ENCODE measurements around the gene MAP2. TPM values are rescaled to one million over a fixed set of nuclear protein-coding genes. Genes with fewer than 3 reads are reported as not detected.

The MAP2 gene
- total and polyA plus RNA-seq, 5 donors = 2.8 to 6.2 (median 3.5) TPM

GRCh38 chr2:209425471-209426071, 1.7 kb downstream of the MAP2 start:
- H3K9me3 ChIP-seq (ENCODE audit: control insufficient read depth, low read length) = no peaks in the 10 kb centered on the region
- H3K4me1 ChIP-seq (ENCODE audit: control insufficient read depth, insufficient read depth, low read length) = no peaks in the 10 kb centered on the region
- peak overlapping the region; percentile 89 for H3K4me3 ChIP-seq (ENCODE audit: low read length)
- WGBS = 44% methylated on average over 2 of the region's 2 CpGs
- H3K27ac ChIP-seq (ENCODE audit: low read length) = no peak overlapping the region
- H3K27me3 ChIP-seq (ENCODE audit: control insufficient read depth, insufficient read depth) = no peaks in the 10 kb centered on the region
- intact Hi-C loops (cut with DNase I) = loop anchor here in 2 of 4 donors (10.0 kb wide), 2 partner anchors 119 to 129 kb away; no protein-coding TSS in a partner anchor
- no peak for ATAC-seq
- no peak for DNase-seq

GRCh38 chr2:209426432-209426831, 2.6 kb downstream of the MAP2 start:
- Histone ChIP-seq H3K27me3 (ENCODE audit: control insufficient read depth, insufficient read depth) (no peaks in the 10 kb centered on the region), H3K9me3 (ENCODE audit: control insufficient read depth, low read length) (no peaks in the 10 kb centered on the region), H3K4me3 (ENCODE audit: low read length) (no peak overlapping the region), H3K4me1 (ENCODE audit: control insufficient read depth, insufficient read depth, low read length) (no peaks in the 10 kb centered on the region), H3K27ac (ENCODE audit: low read length) (no peak overlapping the region)
- DNase-seq (no peak), ATAC-seq (no peak)
- intact Hi-C loops (cut with DNase I) = loop anchor here in 2 of 4 donors (10.0 kb wide), 2 partner anchors 118 to 128 kb away; no protein-coding TSS in a partner anchor

- WGBS = 75% methylated on average over 3 of the region's 3 CpGs
- intact Hi-C loops (cut with DNase I) = no loop called here
- no peaks in the 10 kb centered on the region for H3K27me3 ChIP-seq (ENCODE audit: control insufficient read depth, insufficient read depth)
These were observed 7.9 kb downstream of the MAP2 start for GRCh38 chr2:209431701-209432100.

GRCh38 chr2:209441541-209441940, 17.7 kb downstream of the MAP2 start:
- intact Hi-C loops (cut with DNase I) = no loop called here
- ATAC-seq (peak; percentile 38 to 57), DNase-seq (no peak)
- Histone ChIP-seq H3K27ac (ENCODE audit: low read length) (no peak overlapping the region), H3K9me3 (ENCODE audit: control insufficient read depth, low read length) (no peaks in the 10 kb centered on the region), H3K4me1 (ENCODE audit: control insufficient read depth, insufficient read depth, low read length) (no peaks in the 10 kb centered on the region), H3K27me3 (ENCODE audit: control insufficient read depth, insufficient read depth) (no peaks in the 10 kb centered on the region), H3K4me3 (ENCODE audit: low read length) (no peak overlapping the region)
- WGBS = 22% methylated on average over 3 of the region's 3 CpGs

More at GRCh38 chr2:209431701-209432100, 7.9 kb downstream of the MAP2 start:
- ATAC-seq (no peak), DNase-seq (no peak)
- Histone ChIP-seq H3K4me1 (ENCODE audit: control insufficient read depth, insufficient read depth, low read length) (no peaks in the 10 kb centered on the region), H3K4me3 (ENCODE audit: low read length) (no peak overlapping the region), H3K27ac (ENCODE audit: low read length) (no peak overlapping the region), H3K9me3 (ENCODE audit: control insufficient read depth, low read length) (no peaks in the 10 kb centered on the region)

- Histone ChIP-seq H3K27ac (ENCODE audit: low read length) (no peak overlapping the region), H3K27me3 (ENCODE audit: control insufficient read depth, insufficient read depth) (no peaks in the 10 kb centered on the region), H3K4me3 (ENCODE audit: low read length) (no peak overlapping the region), H3K4me1 (ENCODE audit: control insufficient read depth, insufficient read depth, low read length) (no peaks in the 10 kb centered on the region), H3K9me3 (ENCODE audit: control insufficient read depth, low read length) (no peaks in the 10 kb centered on the region)
- DNase-seq (no peak), ATAC-seq (no peak)
- intact Hi-C loops (cut with DNase I) = no loop called here
- 84% methylated on average over 1 of the region's 1 CpG for WGBS
These were observed 19.1 kb downstream of the MAP2 start for GRCh38 chr2:209442939-209443338.

- ATAC-seq = no peak
- DNase-seq = no peak
- intact Hi-C loops (cut with DNase I) = no loop called here
- H3K4me3 ChIP-seq (ENCODE audit: low read length) = no peak overlapping the region
- no peak overlapping the region for H3K27ac ChIP-seq (ENCODE audit: low read length)
- no peaks in the 10 kb centered on the region for H3K4me1 ChIP-seq (ENCODE audit: control insufficient read depth, insufficient read depth, low read length)
- no peaks in the 10 kb centered on the region for H3K9me3 ChIP-seq (ENCODE audit: control insufficient read depth, low read length)
- WGBS = 93% methylated on average over 2 of the region's 2 CpGs
- H3K27me3 ChIP-seq (ENCODE audit: control insufficient read depth, insufficient read depth) = no peaks in the 10 kb centered on the region
These were observed 21.6 kb downstream of the MAP2 start for GRCh38 chr2:209445485-209445884.

- no peak overlapping the region for H3K27ac ChIP-seq (ENCODE audit: low read length)
- H3K27me3 ChIP-seq (ENCODE audit: control insufficient read depth, insufficient read depth) = no peaks in the 10 kb centered on the region
- intact Hi-C loops (cut with DNase I) = no loop called here
- ATAC-seq = no peak
- H3K4me3 ChIP-seq (ENCODE audit: low read length) = no peak overlapping the region
- H3K9me3 ChIP-seq (ENCODE audit: control insufficient read depth, low read length) = no peaks in the 10 kb centered on the region
- WGBS = 82% methylated on average over 3 of the region's 3 CpGs
- peaks cover 2% of the 10 kb centered on the region for H3K4me1 ChIP-seq (ENCODE audit: control insufficient read depth, insufficient read depth, low read length)
- DNase-seq = no peak
These were observed 27.5 kb downstream of the MAP2 start for GRCh38 chr2:209451209-209451834.

GRCh38 chr2:209456489-209456888, 32.6 kb downstream of the MAP2 start:
- H3K4me3 ChIP-seq (ENCODE audit: low read length) = no peak overlapping the region
- no peaks in the 10 kb centered on the region for H3K9me3 ChIP-seq (ENCODE audit: control insufficient read depth, low read length)
- intact Hi-C loops (cut with DNase I) = no loop called here
- no peaks in the 10 kb centered on the region for H3K4me1 ChIP-seq (ENCODE audit: control insufficient read depth, insufficient read depth, low read length)
- no peak overlapping the region for H3K27ac ChIP-seq (ENCODE audit: low read length)
- ATAC-seq = no peak
- DNase-seq = no peak
- no peaks in the 10 kb centered on the region for H3K27me3 ChIP-seq (ENCODE audit: control insufficient read depth, insufficient read depth)

- H3K27me3 ChIP-seq (ENCODE audit: control insufficient read depth, insufficient read depth) = no peaks in the 10 kb centered on the region
- no peaks in the 10 kb centered on the region for H3K4me1 ChIP-seq (ENCODE audit: control insufficient read depth, insufficient read depth, low read length)
- H3K27ac ChIP-seq (ENCODE audit: low read length) = no peak overlapping the region
- ATAC-seq (no peak), DNase-seq (no peak)
- H3K9me3 ChIP-seq (ENCODE audit: control insufficient read depth, low read length) = no peaks in the 10 kb centered on the region
- no peak overlapping the region for H3K4me3 ChIP-seq (ENCODE audit: low read length)
- WGBS = 73% methylated on average over 3 of the region's 3 CpGs
- intact Hi-C loops (cut with DNase I) = no loop called here
These were observed 34.4 kb downstream of the MAP2 start for GRCh38 chr2:209458008-209458979.

- Histone ChIP-seq H3K27me3 (ENCODE audit: control insufficient read depth, insufficient read depth) (no peaks in the 10 kb centered on the region), H3K27ac (ENCODE audit: low read length) (no peak overlapping the region), H3K4me1 (ENCODE audit: control insufficient read depth, insufficient read depth, low read length) (no peaks in the 10 kb centered on the region), H3K9me3 (ENCODE audit: control insufficient read depth, low read length) (no peaks in the 10 kb centered on the region), H3K4me3 (ENCODE audit: low read length) (no peak overlapping the region)
- 92% methylated on average over 2 of the region's 2 CpGs for WGBS
- no peak for DNase-seq
- no peak for ATAC-seq
- intact Hi-C loops (cut with DNase I) = no loop called here
These were observed 35.5 kb downstream of the MAP2 start for GRCh38 chr2:209459359-209459758.

- ATAC-seq = no peak
- WGBS = 92% methylated on average over 5 of the region's 5 CpGs
- no peak overlapping the region for H3K4me3 ChIP-seq (ENCODE audit: low read length)
These were observed 36.4 kb downstream of the MAP2 start for GRCh38 chr2:209460151-209460761.

More at GRCh38 chr2:209460151-209460761, 36.4 kb downstream of the MAP2 start:
- Histone ChIP-seq H3K27me3 (ENCODE audit: control insufficient read depth, insufficient read depth) (no peaks in the 10 kb centered on the region), H3K27ac (ENCODE audit: low read length) (no peak overlapping the region), H3K9me3 (ENCODE audit: control insufficient read depth, low read length) (no peaks in the 10 kb centered on the region), H3K4me1 (ENCODE audit: control insufficient read depth, insufficient read depth, low read length) (no peaks in the 10 kb centered on the region)
- intact Hi-C loops (cut with DNase I) = no loop called here
- DNase-seq = no peak
